GM18511 (cell line): Measurements from ENCODE around the gene ATRN.
"Not testable (repeated sequence)": the region's sequence is repeated elsewhere in the genome, so short reads cannot be mapped to it uniquely, and the experiment has no call there.

Experiments
- ATAC-seq: cut with Tn5 transposase; IDR thresholded peaks from one replicate; pipeline ENCODE4 v1.9.1; 2021; ENCODE audit warnings: mild to moderate bottlenecking, moderate library complexity; ENCODE audit not compliant: unreplicated experiment

ATRN gene

GRCh38 chr20:3514012-3514642, 43.3 kb downstream of the ATRN start:
- no peak for ATAC-seq

- ATAC-seq = no peak
Measured at GRCh38 chr20:3515379-3516170, 44.8 kb downstream of the ATRN start.

GRCh38 chr20:3521852-3522740, 51.3 kb downstream of the ATRN start:
- no peak for ATAC-seq

- ATAC-seq = not testable (repeated sequence)
Measured at GRCh38 chr20:3524696-3525095, 53.9 kb downstream of the ATRN start.

- no peak for ATAC-seq
Measured at GRCh38 chr20:3532089-3532615, 61.3 kb downstream of the ATRN start.

GRCh38 chr20:3537733-3538132, 66.9 kb downstream of the ATRN start:
- ATAC-seq = not testable (repeated sequence)

DNA sequence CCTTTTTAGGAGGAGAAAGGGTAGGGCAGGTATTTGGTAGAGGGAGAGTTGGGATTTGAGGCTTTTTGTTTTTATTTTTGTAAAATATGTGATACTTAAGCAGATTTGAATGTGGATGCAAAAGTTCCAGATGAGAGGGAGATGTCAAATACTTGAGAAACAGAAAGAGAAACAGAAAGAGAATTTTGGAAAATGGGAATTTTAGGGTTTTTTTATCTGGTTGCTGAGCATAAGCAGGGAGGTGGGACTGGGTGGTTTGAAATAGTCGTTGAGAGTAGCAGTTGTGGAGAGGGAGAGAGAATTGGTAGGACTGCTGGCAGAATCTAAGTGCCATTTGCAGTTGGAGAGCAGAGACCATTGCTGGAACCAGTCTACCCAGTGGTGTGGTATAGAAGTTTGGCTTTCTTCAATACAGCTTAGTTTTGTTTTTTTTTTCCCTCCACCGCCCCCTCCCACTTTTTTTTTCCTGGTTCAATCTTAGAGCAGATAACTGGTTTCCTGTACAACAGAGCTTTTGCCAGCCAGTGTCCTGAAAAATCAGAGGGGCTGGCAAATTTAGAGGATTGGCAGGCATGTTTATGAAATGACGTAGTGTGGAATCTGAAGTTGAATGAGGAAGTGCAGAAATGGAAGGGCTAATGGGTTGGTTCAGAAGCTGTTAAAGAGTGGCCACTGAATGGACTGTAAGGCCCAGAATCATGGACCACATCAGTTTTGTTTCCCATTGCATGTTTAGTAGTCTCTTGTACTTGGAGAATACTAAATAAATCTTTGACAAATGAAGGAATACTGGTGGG, 68.7 kb downstream of the ATRN start:
- ATAC-seq = no peak

- ATAC-seq = no peak
Measured at GRCh38 chr20:3541887-3542721, 71.3 kb downstream of the ATRN start.

GRCh38 chr20:3543901-3544507, 73.2 kb downstream of the ATRN start:
- no peak for ATAC-seq

DNA sequence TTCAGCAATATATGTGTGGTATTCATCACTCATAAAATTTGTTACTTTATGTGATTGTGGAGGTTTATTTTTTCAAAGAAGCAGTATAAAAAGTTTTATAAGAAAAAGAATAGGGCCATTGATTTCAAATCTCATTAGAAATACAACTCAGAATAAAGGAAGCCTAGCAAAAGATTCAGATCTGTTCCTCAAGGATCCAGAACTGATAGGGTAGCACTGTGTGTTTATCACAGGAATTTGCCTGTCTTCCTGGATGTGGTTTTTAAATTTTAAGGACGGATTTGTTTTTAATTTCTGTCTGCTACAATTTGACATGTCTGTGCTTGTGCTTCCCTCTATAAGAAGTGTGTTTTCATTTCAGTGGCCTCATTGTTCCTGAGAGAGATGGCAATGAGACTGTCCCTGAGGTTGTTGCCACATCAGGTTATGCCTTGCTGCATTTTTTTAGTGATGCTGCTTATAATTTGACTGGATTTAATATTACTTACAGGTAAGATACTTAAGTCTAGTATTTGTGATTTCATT, 74.6 kb downstream of the ATRN start:
- ATAC-seq = no peak

DNA sequence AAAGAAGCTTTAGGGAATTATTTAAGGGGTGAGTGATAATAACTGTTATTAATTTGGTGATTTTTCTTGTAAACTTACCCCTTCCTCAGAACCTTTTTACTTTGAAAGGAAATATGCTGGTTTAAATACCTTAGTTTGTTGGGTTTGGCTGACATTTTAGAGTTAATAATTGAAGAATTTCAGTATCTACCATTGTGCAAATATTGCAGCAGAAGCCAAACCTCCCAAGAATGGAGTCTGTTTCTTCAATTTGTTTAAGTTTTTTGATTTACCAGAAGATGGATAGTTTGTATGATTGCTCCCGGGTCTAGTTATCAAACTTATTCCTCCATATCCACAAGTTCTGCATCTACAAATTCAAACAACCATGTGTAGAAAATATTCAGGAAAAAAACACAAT, 77.1 kb downstream of the ATRN start:
- ATAC-seq = no peak

- ATAC-seq = no peak
Measured at GRCh38 chr20:3550837-3551236, 80.0 kb downstream of the ATRN start.

DNA sequence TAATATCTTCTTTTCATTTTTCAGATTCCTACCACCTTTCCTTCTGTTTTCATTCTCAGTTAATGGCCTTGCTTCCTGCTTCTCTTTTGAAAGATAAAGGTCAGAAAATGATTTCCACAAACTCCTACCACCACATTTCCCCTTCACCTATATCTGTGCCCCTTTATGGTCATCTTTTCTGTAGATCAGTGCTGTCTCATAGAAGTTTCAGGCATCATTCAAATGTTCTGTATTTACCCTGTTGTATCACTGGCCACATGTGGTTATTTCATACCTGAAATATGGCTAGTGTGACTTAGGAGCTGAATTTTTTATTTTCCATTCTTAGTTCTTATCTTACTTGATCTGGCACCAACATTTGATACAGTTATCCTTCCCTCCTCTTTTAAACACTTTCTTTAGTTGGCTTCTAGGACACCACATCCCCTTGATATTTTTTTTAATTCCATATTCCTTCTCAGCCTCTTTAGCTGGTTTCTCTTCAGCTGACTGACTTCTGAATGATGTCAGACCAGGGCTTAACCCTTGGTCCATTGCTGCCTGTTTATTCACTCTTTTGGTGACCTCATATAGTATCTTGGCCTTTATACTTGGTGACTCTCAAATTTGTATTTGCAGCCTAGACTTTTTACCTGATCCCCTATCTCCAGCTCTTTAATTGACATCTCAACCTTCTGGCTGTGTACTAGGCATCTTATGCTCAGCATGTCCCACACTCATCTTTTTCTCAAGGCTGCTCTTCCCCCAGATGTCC, 81.0 kb downstream of the ATRN start:
- no peak for ATAC-seq

DNA sequence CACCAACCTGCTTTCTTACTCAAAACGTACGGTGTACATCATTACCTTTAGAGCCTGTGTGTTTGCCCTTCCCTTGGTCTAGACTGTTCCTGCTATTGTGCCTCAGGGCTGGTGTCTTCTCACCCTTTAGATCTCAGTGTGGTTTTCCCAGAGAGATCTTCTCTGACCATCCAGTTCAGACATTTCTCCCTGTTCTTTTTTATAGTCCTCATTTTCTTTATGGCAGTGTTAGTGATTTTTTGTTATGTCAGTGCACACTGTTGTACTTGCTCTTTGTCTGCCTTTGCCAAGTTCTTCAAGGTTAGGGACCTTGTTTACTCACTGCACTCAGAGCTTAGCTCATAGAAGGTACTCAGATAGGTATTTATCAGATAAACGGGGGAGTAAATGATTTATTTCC, 82.8 kb downstream of the ATRN start:
- ATAC-seq = no peak

DNA sequence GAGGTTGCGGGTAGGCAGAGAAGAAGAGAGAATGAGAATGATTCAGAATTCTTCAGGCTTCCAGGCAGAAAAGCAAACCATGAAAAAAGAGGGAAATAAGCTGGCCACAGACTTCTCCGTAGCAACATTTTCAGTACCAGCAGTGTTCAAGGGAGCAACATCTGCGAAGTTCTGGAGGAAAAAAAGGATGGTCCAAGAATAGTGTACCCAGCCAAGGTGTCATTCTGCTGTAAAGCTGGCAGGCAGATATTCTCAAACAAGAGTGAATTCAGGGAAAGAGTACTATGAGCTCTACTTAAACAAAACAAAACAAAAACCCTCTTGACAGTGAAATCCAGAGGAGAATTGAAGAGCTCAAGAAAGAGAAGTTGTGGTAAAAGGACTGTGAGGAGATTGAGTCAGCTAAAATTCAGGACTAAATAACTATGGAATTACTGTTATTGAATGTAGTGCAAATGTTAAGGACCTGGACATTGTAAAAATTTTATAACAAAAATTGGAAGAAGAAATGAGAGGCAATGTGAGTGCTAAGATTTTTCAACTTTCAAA, 86.5 kb downstream of the ATRN start:
- no peak for ATAC-seq

DNA sequence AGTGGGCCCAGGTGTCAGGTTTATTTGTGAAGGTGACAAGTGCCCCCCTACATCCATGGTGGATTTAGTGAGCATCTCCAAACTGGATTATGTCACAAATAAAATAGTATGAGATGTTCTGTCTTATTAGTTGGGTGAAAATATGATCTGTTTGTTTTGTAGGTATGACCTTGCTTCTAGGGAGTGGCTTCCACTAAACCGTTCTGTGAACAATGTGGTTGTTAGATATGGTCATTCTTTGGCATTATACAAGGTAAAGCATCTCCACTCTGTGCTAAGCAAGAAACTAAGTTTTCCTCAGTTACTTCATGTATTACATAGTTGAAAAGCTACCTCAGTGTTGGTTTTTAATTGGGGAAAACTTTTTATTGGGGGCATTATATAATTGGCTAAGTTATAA, 88.4 kb downstream of the ATRN start:
- ATAC-seq = no peak

- ATAC-seq = no peak
Measured at GRCh38 chr20:3559637-3560036, 88.8 kb downstream of the ATRN start.

DNA sequence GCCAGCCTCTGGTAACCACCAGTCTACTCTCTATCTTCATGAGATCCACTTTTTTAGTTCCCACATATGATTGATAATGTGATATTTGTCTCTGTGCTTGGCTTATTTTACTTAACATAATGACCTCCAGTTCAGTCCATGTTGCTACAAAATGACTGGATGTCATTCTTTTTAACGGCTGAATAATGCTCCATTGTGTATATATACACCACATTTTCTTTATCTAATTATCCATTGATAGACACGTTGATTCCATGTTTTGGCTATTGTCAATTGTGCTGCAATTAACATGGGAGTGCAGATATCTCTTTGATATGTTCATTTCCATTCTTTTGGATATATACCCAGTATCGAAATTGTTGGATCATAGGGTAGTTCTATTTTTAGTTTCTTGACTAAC, 89.3 kb downstream of the ATRN start:
- no peak for ATAC-seq
